HCT116 (cell line): Measurements from ENCODE around the gene ADGRG6. TPM values are rescaled to one million over a fixed set of nuclear protein-coding genes. Genes with fewer than 3 reads are reported as not detected.

Experiments
- ATAC-seq: fragments of 200-7000 bp; cut with Tn5 transposase; 2 replicates; pipeline ENCODE4 v1.9.1; 2020; ENCODE audit warnings: mild to moderate bottlenecking, moderate library complexity
- BruUV-seq: library from RNA; stranded (reverse); fragments of 400-500 nt; replicated peaks from 2 replicates; lab custom pipeline; 2021; lab: Mats Ljungman, UMichigan
- CTCF ChIA-PET: fragments of 300-600 bp; sonication (Branson Sonifier 250); formaldehyde crosslinking; loops from one replicate; lab custom pipeline; 2021; ENCODE audit warnings: antibody characterized with exemption; lab: Charles Lee
- POLR2A ChIA-PET: fragments of 300-600, 350-600 bp; sonication (Branson Sonifier 250); formaldehyde crosslinking; loops from one replicate; lab custom pipeline; 2021; ENCODE audit warnings: antibody characterized with exemption; lab: Charles Lee
- RAD21 ChIA-PET, 2 experiments: fragments of 300-600 bp; sonication (Branson Sonifier 250); formaldehyde crosslinking; loops; one replicate each; lab custom pipeline; 2023; ENCODE audit warnings: low total read pairs in 2 of 2; ENCODE audit not compliant: uncharacterized antibody in 2 of 2, unreplicated experiment in 2 of 2, low non-redundant PET in 1 of 2; lab: Charles Lee
- DNase-seq: peaks from one replicate; pipeline ENCODE4 v3.0.0-alpha.2; 2010; ENCODE audit warnings: low read depth, low spot score
- H2AFZ ChIP-seq: fragments of 200-600 bp; shearing (Covaris generic), sonication (generic); 2 replicates; pipeline ENCODE4 v1.6.1; 2017; ENCODE audit warnings: low read depth, mixed run types, mixed read lengths, antibody characterized with exemption, low read length; ENCODE audit not compliant: poor library complexity, severe bottlenecking
- H3K27ac ChIP-seq: 2 replicates; pipeline ENCODE4 v1.5.1; 2012; ENCODE audit warnings: low read depth, low read length
- H3K27me3 ChIP-seq: fragments of 200-600 bp; sonication (generic); 2 replicates; pipeline ENCODE4 v1.6.1; 2016; ENCODE audit warnings: mixed run types, low read length, mixed read lengths; ENCODE audit not compliant: insufficient read depth
- H3K36me3 ChIP-seq, 2 experiments: fragments of 200-500 bp in 1 of 2; fragments of 200-600 bp in 1 of 2; sonication (Bioruptor generic) in 1 of 2; sonication (generic) in 1 of 2; 2 replicates each; pipeline versions ENCODE4 v1.5.1 to v1.6.1; 2014 to 2016; ENCODE audit warnings: low read length in 2 of 2, inconsistent platforms in 1 of 2, mixed read lengths in 1 of 2, mixed run types in 1 of 2; ENCODE audit not compliant: insufficient read depth in 2 of 2, control insufficient read depth in 1 of 2
- H3K4me1 ChIP-seq, 2 experiments: fragments of 200-600 bp in 1 of 2; sonication (generic) in 1 of 2; 2 replicates each; pipeline versions ENCODE4 v1.5.1 to v1.6.1; 2012 to 2017; ENCODE audit warnings: low read length in 2 of 2, inconsistent platforms in 1 of 2, mild to moderate bottlenecking in 1 of 2, mixed read lengths in 1 of 2, mixed run types in 1 of 2, moderate library complexity in 1 of 2; ENCODE audit not compliant: insufficient read depth in 2 of 2, control insufficient read depth in 1 of 2
- H3K4me2 ChIP-seq: fragments of 200-600 bp; sonication (generic); 2 replicates; pipeline ENCODE4 v1.6.1; 2017; ENCODE audit warnings: mixed run types, low read length, mixed read lengths
- H3K4me3 ChIP-seq, 2 experiments: fragments of 200-600 bp in 1 of 2; sonication (generic) in 1 of 2; replicated peaks in 1 of 2; 2 replicates each; pipeline ENCODE4 v1.5.1; 2011 to 2016; ENCODE audit warnings: low read length in 2 of 2, control low read depth in 1 of 2, low read depth in 1 of 2, mild to moderate bottlenecking in 1 of 2, mixed read lengths in 1 of 2, mixed run types in 1 of 2
- H3K79me2 ChIP-seq: fragments of 200-600 bp; sonication (generic); 2 replicates; pipeline ENCODE4 v1.6.1; 2017; ENCODE audit warnings: mild to moderate bottlenecking, mixed run types, low read length, moderate library complexity, mixed read lengths; ENCODE audit not compliant: insufficient read depth
- H3K9ac ChIP-seq: fragments of 200-600 bp; sonication (generic); 2 replicates; pipeline ENCODE4 v1.6.1; 2016; ENCODE audit warnings: low read length, mixed read lengths
- H3K9me2 ChIP-seq: fragments of 200-600 bp; sonication (generic), shearing (Covaris generic); 2 replicates; pipeline ENCODE4 v1.6.1; 2017; ENCODE audit warnings: mixed run types, mild to moderate bottlenecking, moderate library complexity; ENCODE audit not compliant: insufficient read depth
- H3K9me3 ChIP-seq, 2 experiments: fragments of 200-500 bp in 1 of 2; fragments of 200-600 bp in 1 of 2; sonication (Bioruptor generic) in 1 of 2; sonication (generic) in 1 of 2; 2 replicates each; pipeline ENCODE4 v1.6.1; 2014 to 2017; ENCODE audit warnings: low read length in 2 of 2, mixed read lengths in 2 of 2, inconsistent platforms in 1 of 2, low read depth in 1 of 2, mild to moderate bottlenecking in 1 of 2, mixed run types in 1 of 2, moderate library complexity in 1 of 2; ENCODE audit not compliant: control insufficient read depth in 1 of 2, insufficient read depth in 1 of 2
- H4K20me1 ChIP-seq: fragments of 200-600 bp; sonication (generic), shearing (Covaris generic); 2 replicates; pipeline ENCODE4 v1.6.1; 2017; ENCODE audit warnings: mixed run types, mild to moderate bottlenecking, moderate library complexity; ENCODE audit not compliant: insufficient read depth
- CEBPB ChIP-seq: IDR thresholded peaks from 2 replicates; pipeline ENCODE4 v1.6.1; 2012; ENCODE audit warnings: low read depth
- EGR1 ChIP-seq: IDR thresholded peaks from 2 replicates; pipeline ENCODE4 v1.6.1; 2012; ENCODE audit warnings: low read depth
- ELF1 ChIP-seq: IDR thresholded peaks from 2 replicates; pipeline ENCODE4 v1.6.1; 2012; ENCODE audit warnings: low read depth, borderline replicate concordance
- EZH2phosphoT487 ChIP-seq: fragments of 200-600 bp; IDR thresholded peaks from 2 replicates; pipeline ENCODE4 v1.6.1; 2018; ENCODE audit warnings: antibody characterized with exemption, borderline replicate concordance
- FOSL1 ChIP-seq: IDR thresholded peaks from 2 replicates; pipeline ENCODE4 v1.6.1; 2012; ENCODE audit warnings: low read depth
- JUND ChIP-seq: IDR thresholded peaks from 2 replicates; pipeline ENCODE4 v1.6.1; 2012
- POLR2AphosphoS5 ChIP-seq: IDR thresholded peaks from 2 replicates; pipeline ENCODE4 v1.6.1; 2011; ENCODE audit warnings: mild to moderate bottlenecking, low read depth, low read length, moderate library complexity
- SP1 ChIP-seq: IDR thresholded peaks from 2 replicates; pipeline ENCODE4 v1.6.1; 2012; ENCODE audit warnings: low read depth
- SRF ChIP-seq: IDR thresholded peaks from 2 replicates; pipeline ENCODE4 v1.6.1; 2012; ENCODE audit warnings: low read depth
- TCF7L2 ChIP-seq: IDR thresholded peaks from 2 replicates; pipeline ENCODE4 v1.7.0; 2011; ENCODE audit warnings: borderline replicate concordance, inconsistent platforms; ENCODE audit not compliant: insufficient read depth, insufficient read length; ENCODE audit errors: extremely low read depth
- YY1 ChIP-seq: IDR thresholded peaks from 2 replicates; pipeline ENCODE4 v1.6.1; 2011; ENCODE audit warnings: low read length, low read depth, moderate library complexity, mild to moderate bottlenecking; ENCODE audit not compliant: insufficient replicate concordance; ENCODE audit errors: extremely low read depth
- intact Hi-C: fragments of 100-400 bp; cut with micrococcal nuclease; formaldehyde crosslinking; loops from 2 replicates; pipeline ENCODE4 v1.10.0; 2022
- total RNA-seq: library from RNA; stranded (reverse); gene quantifications from one replicate; pipeline ENCODE4 v1.2.1, GENCODE V29; 2021; ENCODE audit not compliant: unreplicated experiment
- TF ChIP-seq, protein P1 (sequence below): IDR thresholded peaks from 2 replicates; pipeline ENCODE4 v1.6.1; 2012

The ADGRG6 gene
- total RNA-seq, 1 experiment from 2014 or later: 67.9 TPM

DNA sequence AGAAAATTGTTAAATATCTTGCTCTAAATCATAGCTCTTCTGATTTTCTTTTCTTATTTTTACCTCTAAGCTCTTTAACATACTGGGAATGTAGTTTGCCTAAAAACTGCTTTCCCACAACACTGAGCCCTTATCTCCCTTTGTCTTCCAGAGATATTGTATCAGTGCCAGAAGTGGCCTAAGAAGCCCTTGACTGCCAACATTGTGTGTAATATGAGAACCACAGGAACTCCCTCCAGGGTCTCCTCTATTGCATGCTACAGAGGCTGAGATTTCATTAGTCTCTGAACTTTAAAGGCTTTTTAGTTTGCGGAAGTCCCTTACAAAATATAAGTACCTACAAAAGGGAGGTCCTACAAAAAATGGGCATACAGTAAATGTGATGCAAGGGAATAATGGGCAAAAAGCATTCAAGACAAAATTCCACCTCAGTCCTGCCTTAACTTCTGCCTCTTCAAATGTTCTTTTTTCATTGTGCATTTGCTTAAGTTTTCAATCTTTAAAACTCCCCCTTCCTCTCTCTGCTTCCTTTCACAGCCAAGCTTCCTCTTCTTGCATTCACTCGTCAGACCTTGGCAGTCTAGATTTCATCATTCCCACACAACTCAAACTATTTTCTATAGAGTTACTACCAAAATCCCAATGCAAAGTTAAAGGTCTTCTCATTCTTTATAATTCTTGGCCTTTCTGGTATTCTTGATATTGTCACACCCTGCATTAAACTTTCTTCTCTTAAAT is 76.5 kb downstream of the ADGRG6 start:
- Histone ChIP-seq H3K36me3 (no peaks in the 10 kb centered on the region), H3K27ac (peak overlapping the region; percentile 92), H3K4me2 (peak overlapping the region; percentile 72), H3K79me2 (peaks cover 60% of the 10 kb centered on the region), H3K4me3 (peak overlapping the region in 1 of 2 experiments; percentile 0; a peak in 1 of 4 replicates), H2AFZ (no peak overlapping the region), H3K4me1 (peaks cover 76 to 83% of the 10 kb centered on the region in 2 experiments), H3K9me2 (no peaks in the 10 kb centered on the region), H3K27me3 (no peaks in the 10 kb centered on the region), H3K9me3 (no peaks in the 10 kb centered on the region), H4K20me1 (no peaks in the 10 kb centered on the region), H3K9ac (peak overlapping the region; percentile 67)
- intact Hi-C loops: no loop called here
- DNase-seq (peak; percentile 53), ATAC-seq (peak; percentile 44)
- ChIA-PET POLR2A (no interaction called here), CTCF (interaction anchor here (1.2 kb wide), 1 partner anchor 9 kb away, joined by 3 read pairs; no protein-coding TSS in a partner anchor), RAD21 (no interaction called here)
- TF ChIP-seq TCF7L2 (peak; percentile 65), SP1 (peak; percentile 58), ELF1 (peak; percentile 45), FOSL1 (0 out of 2 replicates have a peak, but pooled peaks have one; percentile 20), POLR2AphosphoS5 (peak; percentile 42; the same call in 1 of the 2 replicates), EGR1 (peak; percentile 41; the same call in 1 of the 2 replicates), YY1 (no peak), CEBPB (peak; percentile 85), JUND (no peak; the same call in 1 of the 2 replicates), EZH2phosphoT487 (no peak), SRF (peak; percentile 33; the same call in 1 of the 2 replicates)
- TF ChIP-seq, protein P1, sequence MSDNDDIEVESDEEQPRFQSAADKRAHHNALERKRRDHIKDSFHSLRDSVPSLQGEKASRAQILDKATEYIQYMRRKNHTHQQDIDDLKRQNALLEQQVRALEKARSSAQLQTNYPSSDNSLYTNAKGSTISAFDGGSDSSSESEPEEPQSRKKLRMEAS: no peak; the same call in none of the 2 replicates
- BruUV-seq: no TSS peak
